ENCODE data around the gene ARHGEF12.

- TF ChIP-seq EZH2 (IDR thresholded peaks at IDR 0.05; ENCODE audit: low read length, unreplicated experiment), result no peak
- TF ChIP-seq, protein P1, sequence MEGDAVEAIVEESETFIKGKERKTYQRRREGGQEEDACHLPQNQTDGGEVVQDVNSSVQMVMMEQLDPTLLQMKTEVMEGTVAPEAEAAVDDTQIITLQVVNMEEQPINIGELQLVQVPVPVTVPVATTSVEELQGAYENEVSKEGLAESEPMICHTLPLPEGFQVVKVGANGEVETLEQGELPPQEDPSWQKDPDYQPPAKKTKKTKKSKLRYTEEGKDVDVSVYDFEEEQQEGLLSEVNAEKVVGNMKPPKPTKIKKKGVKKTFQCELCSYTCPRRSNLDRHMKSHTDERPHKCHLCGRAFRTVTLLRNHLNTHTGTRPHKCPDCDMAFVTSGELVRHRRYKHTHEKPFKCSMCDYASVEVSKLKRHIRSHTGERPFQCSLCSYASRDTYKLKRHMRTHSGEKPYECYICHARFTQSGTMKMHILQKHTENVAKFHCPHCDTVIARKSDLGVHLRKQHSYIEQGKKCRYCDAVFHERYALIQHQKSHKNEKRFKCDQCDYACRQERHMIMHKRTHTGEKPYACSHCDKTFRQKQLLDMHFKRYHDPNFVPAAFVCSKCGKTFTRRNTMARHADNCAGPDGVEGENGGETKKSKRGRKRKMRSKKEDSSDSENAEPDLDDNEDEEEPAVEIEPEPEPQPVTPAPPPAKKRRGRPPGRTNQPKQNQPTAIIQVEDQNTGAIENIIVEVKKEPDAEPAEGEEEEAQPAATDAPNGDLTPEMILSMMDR (conservative IDR thresholded peaks at IDR 0.05; ENCODE audit: low read depth, low read length), result no peak
- TF ChIP-seq EZH2phosphoT487 (IDR thresholded peaks at IDR 0.05; ENCODE audit: borderline replicate concordance, low read length), result no peak
Observed at GRCh38 chr11:120385655-120386054, 49.4 kb downstream of the ARHGEF12 start.
